ENCODE measurements around the gene FGF7.

DNA sequence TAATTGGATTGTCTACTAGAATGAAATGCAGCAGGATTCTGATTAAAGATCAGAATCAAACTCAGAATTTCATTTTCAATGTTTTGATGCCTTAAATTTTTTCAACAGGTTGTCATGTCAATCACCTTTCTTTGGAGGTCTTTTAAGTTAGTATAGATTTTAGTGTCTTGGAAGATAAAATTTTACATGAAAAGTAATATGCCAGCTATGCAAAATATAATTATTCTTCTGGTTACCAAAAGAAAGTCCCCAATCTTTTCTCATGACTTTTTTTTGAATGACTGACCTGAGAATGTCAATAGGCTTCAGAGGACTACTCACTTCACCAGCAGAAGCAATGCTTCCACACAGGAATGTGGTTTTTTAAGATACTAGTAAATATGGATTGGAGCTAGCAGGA is 4.3 kb downstream of the FGF7 start:
- TF ChIP-seq GATA3 (IDR thresholded peaks at IDR 0.05; ENCODE audit: low read depth, low read length) = no peak
- no peak for TF ChIP-seq GATA2 (IDR thresholded peaks at IDR 0.05; ENCODE audit: low read depth, low read length)
